K562 (cell line): Measurements from ENCODE around the gene CHMP5. TPM values are rescaled to one million over a fixed set of nuclear protein-coding genes. Genes with fewer than 3 reads are reported as not detected.
A peak's percentile ranks its signal among the peaks of the same experiment; 100 is the strongest.

Source experiments
- CEBPB ChIP-seq: fragments of 450-650 bp; IDR thresholded peaks from 2 replicates; pipeline ENCODE4 v1.6.1; 2016; ENCODE audit warnings: missing genetic modification characterization, missing compliant biosample characterization
- HOXB6 ChIP-seq: fragments of 250-450 bp; sonication (Bioruptor Pico); IDR thresholded peaks from 2 replicates; pipeline ENCODE4 v1.5.1; 2022; ENCODE audit warnings: mild to moderate bottlenecking, borderline replicate concordance
- MYC ChIP-seq, 2 experiments: fragments of 250-450 bp in 1 of 2; sonication (Bioruptor Pico) in 1 of 2; IDR thresholded peaks; 2 replicates each; pipeline versions ENCODE4 v1.5.1 to v1.6.1; 2012 to 2021; ENCODE audit warnings: low read depth in 2 of 2, borderline replicate concordance in 1 of 2, improper control_type of control experiment in 1 of 2, low read length in 1 of 2, mild to moderate bottlenecking in 1 of 2, moderate library complexity in 1 of 2
- PTBP1 ChIP-seq: fragments of 200-400 bp; formaldehyde crosslinking; IDR thresholded peaks from 2 replicates; pipeline ENCODE4 v1.6.1; 2017; ENCODE audit warnings: low read depth, low read length
- ZNF589 ChIP-seq: fragments of 200-800 bp; sonication (Bioruptor generic); IDR thresholded peaks from 2 replicates; pipeline ENCODE4 v1.6.1; 2016; ENCODE audit warnings: low read depth, missing genetic modification characterization, missing compliant biosample characterization
- polyA plus RNA-seq, 8 experiments: library from polyadenylated mRNA; depleted of rRNA in 4 of 8; stranded (reverse) in 5 of 8; unstranded in 3 of 8; fragments of >200 nt; fragmentation: Nextera tagmentation in 2 of 8; fragmentation: Illumina TruSeq in 1 of 8; extraction: Ambion mirVana in 2 of 8; extraction: Trizol in 1 of 8; gene quantifications; 2 replicates each; pipeline versions ENCODE4 v1.2.1 to v1.2.3, GENCODE V29; 2011 to 2014; ENCODE audit warnings: inconsistent platforms in 1 of 8, missing spikeins in 1 of 8
- total RNA-seq, 7 experiments: library from RNA; depleted of rRNA in 6 of 7; stranded (reverse); fragments of >200 nt in 6 of 7; fragmentation: Illumina TruSeq in 2 of 7; extraction: Trizol in 2 of 7; gene quantifications; 2 replicates each; pipeline versions ENCODE4 v1.2.1 to v1.2.3, GENCODE V29; 2011 to 2021; ENCODE audit warnings: low replicate concordance in 1 of 7
- TF ChIP-seq, protein P1 (sequence below): fragments of 450-650 bp; formaldehyde crosslinking; IDR thresholded peaks from 2 replicates; pipeline ENCODE4 v1.4.0; 2020; ENCODE audit warnings: mild to moderate bottlenecking, mixed read lengths
- TF ChIP-seq, protein P2 (sequence below): sonication (generic); formaldehyde crosslinking; IDR thresholded peaks from 2 replicates; pipeline ENCODE4 v1.8.0; 2022; ENCODE audit warnings: mild to moderate bottlenecking, missing genetic modification reagents
- TF ChIP-seq, protein P3 (sequence below): fragments of 450-650 bp; IDR thresholded peaks from 2 replicates; pipeline ENCODE4 v1.6.1; 2014; ENCODE audit warnings: low read depth, mild to moderate bottlenecking, moderate library complexity, borderline replicate concordance
- TF ChIP-seq, protein P4 (sequence below): sonication (generic); formaldehyde crosslinking; IDR thresholded peaks from 2 replicates; pipeline ENCODE4 v1.8.1; 2022; ENCODE audit warnings: missing genetic modification reagents
- TF ChIP-seq, protein P5 (sequence below): sonication (generic); formaldehyde crosslinking; IDR thresholded peaks from 2 replicates; pipeline ENCODE4 v1.4.0; 2020; ENCODE audit warnings: mild to moderate bottlenecking, missing genetic modification reagents
- TF ChIP-seq, protein P6 (sequence below): fragments of 250-450 bp; sonication (Bioruptor Pico); IDR thresholded peaks from 2 replicates; pipeline ENCODE4 v1.5.0; 2020; ENCODE audit warnings: mild to moderate bottlenecking
- TF ChIP-seq, protein P7 (sequence below): IDR thresholded peaks from 2 replicates; pipeline ENCODE4 v1.6.1; 2011; ENCODE audit warnings: borderline replicate concordance, low read depth, mild to moderate bottlenecking, moderate library complexity, low read length; ENCODE audit not compliant: insufficient read depth, poor library complexity, severe bottlenecking

Gene CHMP5
- total and polyA plus RNA-seq, 9 of the 15 experiments (the other 6 are each of a cell fraction or from before 2014, with no cell fraction given), result 36.0 to 105 (median 54.9) TPM

DNA sequence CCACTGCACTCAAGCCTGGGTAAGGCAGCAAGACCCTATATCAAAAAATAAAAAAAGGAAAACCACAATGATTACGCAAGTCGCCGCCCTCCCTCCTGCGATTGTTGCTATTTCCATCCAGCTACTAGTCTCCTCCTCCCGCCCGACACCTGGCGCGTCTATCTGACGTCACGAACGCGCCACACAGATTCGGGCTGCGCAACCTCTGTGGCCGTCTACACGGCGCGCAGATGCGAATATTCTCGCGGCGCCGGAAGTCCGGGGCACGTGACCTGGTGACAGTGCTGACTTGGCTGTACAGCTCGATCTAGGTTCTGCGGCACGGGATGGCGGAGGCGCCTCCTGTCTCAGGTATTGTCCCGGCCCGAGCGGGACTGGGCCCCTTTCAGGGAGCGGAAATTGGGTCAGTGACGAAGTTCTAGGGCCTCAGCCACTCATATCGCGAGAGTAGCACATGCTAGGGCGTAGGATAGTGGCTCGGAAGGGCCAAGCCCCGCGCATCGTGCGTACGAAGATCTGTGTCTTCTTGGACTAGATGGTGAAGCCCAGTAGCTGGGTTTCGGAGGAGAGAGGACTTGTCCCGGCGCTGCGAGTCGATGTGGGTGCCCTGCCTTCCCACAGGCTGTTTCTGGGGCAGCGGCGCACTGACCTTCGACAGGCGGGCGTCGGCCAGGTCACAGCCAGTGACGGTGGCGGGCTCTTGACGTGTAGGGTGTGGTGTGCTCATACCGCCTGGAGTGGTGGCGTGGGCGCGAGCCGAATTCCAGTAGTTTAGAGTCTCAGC, 25.6 kb downstream of the CHMP5 start, which contains the start of gene NFX1 (continued):
- TF ChIP-seq CEBPB (tag) (peak; percentile 100), MYC (IDR thresholded peaks at IDR 0.05; ENCODE audit: low read depth, low read length) (peak; percentile 95), MYC (CRISPR knock-in tag; IDR thresholded peaks at IDR 0.05; ENCODE audit: borderline replicate concordance, low read depth) (peak; percentile 89; the same call in 1 of the 2 replicates), PTBP1 (no peak), HOXB6 (CRISPR knock-in tag) (no peak), ZNF589 (CRISPR knock-in tag) (no peak)
- TF ChIP-seq, protein P1, sequence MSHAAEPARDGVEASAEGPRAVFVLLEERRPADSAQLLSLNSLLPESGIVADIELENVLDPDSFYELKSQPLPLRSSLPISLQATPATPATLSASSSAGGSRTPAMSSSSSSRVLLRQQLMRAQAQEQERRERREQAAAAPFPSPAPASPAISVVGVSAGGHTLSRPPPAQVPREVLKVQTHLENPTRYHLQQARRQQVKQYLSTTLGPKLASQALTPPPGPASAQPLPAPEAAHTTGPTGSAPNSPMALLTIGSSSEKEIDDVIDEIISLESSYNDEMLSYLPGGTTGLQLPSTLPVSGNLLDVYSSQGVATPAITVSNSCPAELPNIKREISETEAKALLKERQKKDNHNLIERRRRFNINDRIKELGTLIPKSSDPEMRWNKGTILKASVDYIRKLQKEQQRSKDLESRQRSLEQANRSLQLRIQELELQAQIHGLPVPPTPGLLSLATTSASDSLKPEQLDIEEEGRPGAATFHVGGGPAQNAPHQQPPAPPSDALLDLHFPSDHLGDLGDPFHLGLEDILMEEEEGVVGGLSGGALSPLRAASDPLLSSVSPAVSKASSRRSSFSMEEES (CRISPR knock-in tag), result peak; percentile 98
- TF ChIP-seq, protein P2, sequence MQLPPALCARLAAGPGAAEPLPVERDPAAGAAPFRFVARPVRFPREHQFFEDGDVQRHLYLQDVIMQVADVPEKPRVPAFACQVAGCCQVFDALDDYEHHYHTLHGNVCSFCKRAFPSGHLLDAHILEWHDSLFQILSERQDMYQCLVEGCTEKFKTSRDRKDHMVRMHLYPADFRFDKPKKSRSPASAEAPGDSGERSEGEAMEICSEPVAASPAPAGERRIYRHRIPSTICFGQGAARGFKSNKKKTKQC, result peak; percentile 31; the same call in 1 of the 2 replicates
- TF ChIP-seq, protein P3, sequence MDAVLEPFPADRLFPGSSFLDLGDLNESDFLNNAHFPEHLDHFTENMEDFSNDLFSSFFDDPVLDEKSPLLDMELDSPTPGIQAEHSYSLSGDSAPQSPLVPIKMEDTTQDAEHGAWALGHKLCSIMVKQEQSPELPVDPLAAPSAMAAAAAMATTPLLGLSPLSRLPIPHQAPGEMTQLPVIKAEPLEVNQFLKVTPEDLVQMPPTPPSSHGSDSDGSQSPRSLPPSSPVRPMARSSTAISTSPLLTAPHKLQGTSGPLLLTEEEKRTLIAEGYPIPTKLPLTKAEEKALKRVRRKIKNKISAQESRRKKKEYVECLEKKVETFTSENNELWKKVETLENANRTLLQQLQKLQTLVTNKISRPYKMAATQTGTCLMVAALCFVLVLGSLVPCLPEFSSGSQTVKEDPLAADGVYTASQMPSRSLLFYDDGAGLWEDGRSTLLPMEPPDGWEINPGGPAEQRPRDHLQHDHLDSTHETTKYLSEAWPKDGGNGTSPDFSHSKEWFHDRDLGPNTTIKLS, result peak; percentile 85
- TF ChIP-seq, protein P4, sequence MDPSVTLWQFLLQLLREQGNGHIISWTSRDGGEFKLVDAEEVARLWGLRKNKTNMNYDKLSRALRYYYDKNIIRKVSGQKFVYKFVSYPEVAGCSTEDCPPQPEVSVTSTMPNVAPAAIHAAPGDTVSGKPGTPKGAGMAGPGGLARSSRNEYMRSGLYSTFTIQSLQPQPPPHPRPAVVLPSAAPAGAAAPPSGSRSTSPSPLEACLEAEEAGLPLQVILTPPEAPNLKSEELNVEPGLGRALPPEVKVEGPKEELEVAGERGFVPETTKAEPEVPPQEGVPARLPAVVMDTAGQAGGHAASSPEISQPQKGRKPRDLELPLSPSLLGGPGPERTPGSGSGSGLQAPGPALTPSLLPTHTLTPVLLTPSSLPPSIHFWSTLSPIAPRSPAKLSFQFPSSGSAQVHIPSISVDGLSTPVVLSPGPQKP (CRISPR knock-in tag), result no peak
- TF ChIP-seq, protein P5, sequence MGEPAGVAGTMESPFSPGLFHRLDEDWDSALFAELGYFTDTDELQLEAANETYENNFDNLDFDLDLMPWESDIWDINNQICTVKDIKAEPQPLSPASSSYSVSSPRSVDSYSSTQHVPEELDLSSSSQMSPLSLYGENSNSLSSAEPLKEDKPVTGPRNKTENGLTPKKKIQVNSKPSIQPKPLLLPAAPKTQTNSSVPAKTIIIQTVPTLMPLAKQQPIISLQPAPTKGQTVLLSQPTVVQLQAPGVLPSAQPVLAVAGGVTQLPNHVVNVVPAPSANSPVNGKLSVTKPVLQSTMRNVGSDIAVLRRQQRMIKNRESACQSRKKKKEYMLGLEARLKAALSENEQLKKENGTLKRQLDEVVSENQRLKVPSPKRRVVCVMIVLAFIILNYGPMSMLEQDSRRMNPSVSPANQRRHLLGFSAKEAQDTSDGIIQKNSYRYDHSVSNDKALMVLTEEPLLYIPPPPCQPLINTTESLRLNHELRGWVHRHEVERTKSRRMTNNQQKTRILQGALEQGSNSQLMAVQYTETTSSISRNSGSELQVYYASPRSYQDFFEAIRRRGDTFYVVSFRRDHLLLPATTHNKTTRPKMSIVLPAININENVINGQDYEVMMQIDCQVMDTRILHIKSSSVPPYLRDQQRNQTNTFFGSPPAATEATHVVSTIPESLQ (CRISPR knock-in tag), result 0 out of 2 replicates have a peak, but pooled peaks have one; percentile 71
- TF ChIP-seq, protein P6, sequence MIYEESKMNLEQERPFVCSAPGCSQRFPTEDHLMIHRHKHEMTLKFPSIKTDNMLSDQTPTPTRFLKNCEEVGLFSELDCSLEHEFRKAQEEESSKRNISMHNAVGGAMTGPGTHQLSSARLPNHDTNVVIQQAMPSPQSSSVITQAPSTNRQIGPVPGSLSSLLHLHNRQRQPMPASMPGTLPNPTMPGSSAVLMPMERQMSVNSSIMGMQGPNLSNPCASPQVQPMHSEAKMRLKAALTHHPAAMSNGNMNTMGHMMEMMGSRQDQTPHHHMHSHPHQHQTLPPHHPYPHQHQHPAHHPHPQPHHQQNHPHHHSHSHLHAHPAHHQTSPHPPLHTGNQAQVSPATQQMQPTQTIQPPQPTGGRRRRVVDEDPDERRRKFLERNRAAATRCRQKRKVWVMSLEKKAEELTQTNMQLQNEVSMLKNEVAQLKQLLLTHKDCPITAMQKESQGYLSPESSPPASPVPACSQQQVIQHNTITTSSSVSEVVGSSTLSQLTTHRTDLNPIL (CRISPR knock-in tag), result no peak
- TF ChIP-seq, protein P7, sequence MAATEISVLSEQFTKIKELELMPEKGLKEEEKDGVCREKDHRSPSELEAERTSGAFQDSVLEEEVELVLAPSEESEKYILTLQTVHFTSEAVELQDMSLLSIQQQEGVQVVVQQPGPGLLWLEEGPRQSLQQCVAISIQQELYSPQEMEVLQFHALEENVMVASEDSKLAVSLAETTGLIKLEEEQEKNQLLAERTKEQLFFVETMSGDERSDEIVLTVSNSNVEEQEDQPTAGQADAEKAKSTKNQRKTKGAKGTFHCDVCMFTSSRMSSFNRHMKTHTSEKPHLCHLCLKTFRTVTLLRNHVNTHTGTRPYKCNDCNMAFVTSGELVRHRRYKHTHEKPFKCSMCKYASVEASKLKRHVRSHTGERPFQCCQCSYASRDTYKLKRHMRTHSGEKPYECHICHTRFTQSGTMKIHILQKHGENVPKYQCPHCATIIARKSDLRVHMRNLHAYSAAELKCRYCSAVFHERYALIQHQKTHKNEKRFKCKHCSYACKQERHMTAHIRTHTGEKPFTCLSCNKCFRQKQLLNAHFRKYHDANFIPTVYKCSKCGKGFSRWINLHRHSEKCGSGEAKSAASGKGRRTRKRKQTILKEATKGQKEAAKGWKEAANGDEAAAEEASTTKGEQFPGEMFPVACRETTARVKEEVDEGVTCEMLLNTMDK, result no peak
